ENCODE results near the gene TMEM132C. TPM values are rescaled to one million over a fixed set of nuclear protein-coding genes. Genes with fewer than 3 reads are reported as not detected.

Gene TMEM132C
- total and polyA plus RNA-seq, 2 donors (not counting 1 experiment from before 2014, with no cell fraction given), result not detected

DNA sequence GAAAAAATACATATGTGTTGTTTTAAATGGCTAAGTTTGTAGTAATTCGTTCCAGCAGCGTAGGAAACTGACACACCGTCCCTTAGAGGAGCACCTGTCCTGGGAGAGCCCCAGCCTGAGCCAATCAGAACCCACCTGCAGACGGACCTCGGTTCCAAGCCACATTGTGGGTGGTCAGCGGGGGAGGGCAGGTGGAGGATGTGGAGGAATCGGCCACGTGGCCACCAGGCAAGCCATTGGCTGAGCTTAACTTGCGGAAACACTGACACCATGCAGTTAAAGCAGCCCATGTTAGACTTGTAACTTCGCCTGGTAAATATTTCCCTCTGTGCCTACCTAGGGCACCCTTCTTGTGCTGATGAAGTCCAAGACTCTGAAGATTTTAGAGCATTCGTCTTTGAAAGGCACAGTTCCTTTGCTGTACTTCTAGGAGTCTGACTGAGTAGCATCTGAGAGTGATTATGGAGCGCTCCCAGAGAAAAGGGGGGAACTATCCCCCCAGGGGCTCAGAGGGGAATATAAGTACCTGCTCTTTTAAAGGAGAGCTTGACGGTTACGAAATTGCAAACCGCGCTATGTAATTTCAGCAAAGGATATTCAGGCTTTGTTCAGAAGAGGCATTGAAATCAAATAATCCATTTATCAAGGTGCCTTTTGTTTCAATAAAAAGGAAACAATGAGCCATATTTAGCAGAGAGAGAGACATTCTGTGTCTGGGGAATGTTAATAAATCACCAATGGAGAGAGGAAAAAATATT, 135.7 kb downstream of the TMEM132C start:
- Histone ChIP-seq H3K9ac (ENCODE audit: low read length) (no peak overlapping the region), H4K20me1 (ENCODE audit: control insufficient read depth, insufficient read depth, low read length, poor library complexity, severe bottlenecking) (no peaks in the 10 kb centered on the region), H3K4me2 (replicated peaks; ENCODE audit: low read depth, low read length, poor library complexity, severe bottlenecking) (no peak overlapping the region), H3K4me1 (ENCODE audit: control insufficient read depth in 2 of 2, insufficient read depth in 2 of 2, low read length in 2 of 2) (no peaks in the 10 kb centered on the region), H2AFZ (ENCODE audit: insufficient read depth, low read depth, low read length, poor library complexity, severe bottlenecking) (no peak overlapping the region), H3K36me3 (replicated peaks in 1 of 2; ENCODE audit: control extremely low read depth in 1 of 2, control insufficient read depth in 1 of 2, extremely low read depth in 1 of 2, insufficient read depth in 2 of 2, low read length in 1 of 2) (no peaks in the 10 kb centered on the region), H3K27ac (ENCODE audit: low read length in 2 of 2) (no peak overlapping the region), H3K9me3 (ENCODE audit: control extremely low read depth in 1 of 3, control insufficient read depth in 2 of 3, insufficient read depth in 1 of 3, low read length in 2 of 3) (peaks cover 0 to 7% (median 0%) of the 10 kb centered on the region in 3 donors), H3K4me3 (ENCODE audit: control extremely low read depth in 1 of 5, extremely low read depth in 1 of 5, insufficient read depth in 1 of 5, low read depth in 2 of 5, low read length in 4 of 5) (no peak overlapping the region), H3K27me3 (replicated peaks in 1 of 4; ENCODE audit: control extremely low read depth in 1 of 4, control insufficient read depth in 3 of 4, insufficient read depth in 4 of 4, low read length in 3 of 4) (no peaks in the 10 kb centered on the region), H3K79me2 (ENCODE audit: control insufficient read depth, insufficient read depth, low read length) (no peaks in the 10 kb centered on the region)
- H3K4me3 Mint-ChIP-seq, result no peak overlapping the region
- intact Hi-C loops (cut with micrococcal nuclease), result no loop called here
- H3K4me1 Mint-ChIP-seq, result no peaks in the 10 kb centered on the region
- ChIA-PET POLR2A (no interaction called here), CTCF (no interaction called here)
- DNase-seq, result no peak
- WGBS (ENCODE audit: insufficient coverage), result 65% methylated on average over 7 of the region's 16 CpGs
- TF ChIP-seq, protein P1, sequence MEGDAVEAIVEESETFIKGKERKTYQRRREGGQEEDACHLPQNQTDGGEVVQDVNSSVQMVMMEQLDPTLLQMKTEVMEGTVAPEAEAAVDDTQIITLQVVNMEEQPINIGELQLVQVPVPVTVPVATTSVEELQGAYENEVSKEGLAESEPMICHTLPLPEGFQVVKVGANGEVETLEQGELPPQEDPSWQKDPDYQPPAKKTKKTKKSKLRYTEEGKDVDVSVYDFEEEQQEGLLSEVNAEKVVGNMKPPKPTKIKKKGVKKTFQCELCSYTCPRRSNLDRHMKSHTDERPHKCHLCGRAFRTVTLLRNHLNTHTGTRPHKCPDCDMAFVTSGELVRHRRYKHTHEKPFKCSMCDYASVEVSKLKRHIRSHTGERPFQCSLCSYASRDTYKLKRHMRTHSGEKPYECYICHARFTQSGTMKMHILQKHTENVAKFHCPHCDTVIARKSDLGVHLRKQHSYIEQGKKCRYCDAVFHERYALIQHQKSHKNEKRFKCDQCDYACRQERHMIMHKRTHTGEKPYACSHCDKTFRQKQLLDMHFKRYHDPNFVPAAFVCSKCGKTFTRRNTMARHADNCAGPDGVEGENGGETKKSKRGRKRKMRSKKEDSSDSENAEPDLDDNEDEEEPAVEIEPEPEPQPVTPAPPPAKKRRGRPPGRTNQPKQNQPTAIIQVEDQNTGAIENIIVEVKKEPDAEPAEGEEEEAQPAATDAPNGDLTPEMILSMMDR (IDR thresholded peaks at IDR 0.05), result no peak
- no peak for TF ChIP-seq EZH2 (IDR thresholded peaks at IDR 0.05; ENCODE audit: borderline replicate concordance, insufficient read depth, low read depth, low read length, poor library complexity, severe bottlenecking)
- no peaks in the 10 kb centered on the region for H3K27me3 Mint-ChIP-seq
- no peak for ATAC-seq (ENCODE audit: low read depth)
- no peak overlapping the region for H3K27ac Mint-ChIP-seq
- peaks cover 4% of the 10 kb centered on the region for H3K9me3 Mint-ChIP-seq (ENCODE audit: insufficient read depth)

DNA sequence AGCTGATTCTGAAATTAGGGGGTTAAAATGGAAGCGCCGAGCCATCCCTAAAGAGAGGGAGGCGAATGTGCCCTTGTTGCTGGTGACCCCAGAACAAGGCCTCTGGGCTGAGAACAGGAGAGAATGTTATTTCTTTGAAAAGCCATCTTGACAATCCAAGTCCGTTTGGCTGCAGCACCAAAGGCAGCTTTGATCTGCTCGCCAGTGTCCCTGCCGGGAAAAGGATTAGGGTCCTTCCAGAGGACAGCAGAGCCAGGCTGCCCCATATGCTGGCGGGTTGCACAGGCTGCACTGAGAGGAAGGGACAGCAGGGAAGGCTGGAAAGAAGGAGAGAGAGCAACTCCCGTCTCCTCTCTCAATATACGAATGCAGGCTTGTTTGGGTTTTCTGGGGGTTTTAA, 141.7 kb downstream of the TMEM132C start:
- H3K4me3 ChIP-seq (ENCODE audit: control extremely low read depth in 1 of 5, extremely low read depth in 1 of 5, insufficient read depth in 1 of 5, low read depth in 2 of 5, low read length in 4 of 5), result no peak overlapping the region
- peaks cover 0 to 8% (median 0%) of the 10 kb centered on the region in 3 donors for H3K9me3 ChIP-seq (ENCODE audit: control extremely low read depth in 1 of 3, control insufficient read depth in 2 of 3, insufficient read depth in 1 of 3, low read length in 2 of 3)
- Mint-ChIP-seq H3K4me3 (no peak overlapping the region), H3K9me3 (ENCODE audit: insufficient read depth) (peaks cover 12% of the 10 kb centered on the region), H3K27ac (no peak overlapping the region), H3K4me1 (no peaks in the 10 kb centered on the region), H3K27me3 (no peaks in the 10 kb centered on the region)
- no peaks in the 10 kb centered on the region for H3K36me3 ChIP-seq (replicated peaks in 1 of 2; ENCODE audit: control extremely low read depth in 1 of 2, control insufficient read depth in 1 of 2, extremely low read depth in 1 of 2, insufficient read depth in 2 of 2, low read length in 1 of 2)
- H3K27me3 ChIP-seq (replicated peaks in 1 of 4; ENCODE audit: control extremely low read depth in 1 of 4, control insufficient read depth in 3 of 4, insufficient read depth in 4 of 4, low read length in 3 of 4), result no peaks in the 10 kb centered on the region
- POLR2A ChIA-PET, result no interaction called here
- intact Hi-C loops (cut with micrococcal nuclease), result no loop called here
- 67% methylated on average over 9 of the region's 9 CpGs for WGBS (ENCODE audit: insufficient coverage)
- no peak overlapping the region for H3K9ac ChIP-seq (ENCODE audit: low read length)
- H3K4me1 ChIP-seq (ENCODE audit: control insufficient read depth in 2 of 2, insufficient read depth in 2 of 2, low read length in 2 of 2), result no peaks in the 10 kb centered on the region
- DNase-seq, result no peak
- no peak for ATAC-seq (ENCODE audit: low read depth)
- H3K27ac ChIP-seq (ENCODE audit: low read length in 2 of 2), result no peak overlapping the region
- no peaks in the 10 kb centered on the region for H4K20me1 ChIP-seq (ENCODE audit: control insufficient read depth, insufficient read depth, low read length, poor library complexity, severe bottlenecking)
- no peak for TF ChIP-seq EZH2 (IDR thresholded peaks at IDR 0.05; ENCODE audit: borderline replicate concordance, insufficient read depth, low read depth, low read length, poor library complexity, severe bottlenecking)
- TF ChIP-seq, protein P1 (IDR thresholded peaks at IDR 0.05), result no peak
- CTCF ChIA-PET, result no interaction called here
- H2AFZ ChIP-seq (ENCODE audit: insufficient read depth, low read depth, low read length, poor library complexity, severe bottlenecking), result no peak overlapping the region
- H3K4me2 ChIP-seq (replicated peaks; ENCODE audit: low read depth, low read length, poor library complexity, severe bottlenecking), result no peak overlapping the region
- no peaks in the 10 kb centered on the region for H3K79me2 ChIP-seq (ENCODE audit: control insufficient read depth, insufficient read depth, low read length)

Measured in B cell (primary cell).